ENCODE data around the gene SLC25A46.
"Not testable (repeated sequence)": the region's sequence is repeated elsewhere in the genome, so short reads cannot be mapped to it uniquely, and the experiment has no call there.

SLC25A46 gene

GRCh38 chr5:110757118-110757729 lies 18.4 kb downstream of the SLC25A46 start:
- DNase-seq, result no peak

DNA sequence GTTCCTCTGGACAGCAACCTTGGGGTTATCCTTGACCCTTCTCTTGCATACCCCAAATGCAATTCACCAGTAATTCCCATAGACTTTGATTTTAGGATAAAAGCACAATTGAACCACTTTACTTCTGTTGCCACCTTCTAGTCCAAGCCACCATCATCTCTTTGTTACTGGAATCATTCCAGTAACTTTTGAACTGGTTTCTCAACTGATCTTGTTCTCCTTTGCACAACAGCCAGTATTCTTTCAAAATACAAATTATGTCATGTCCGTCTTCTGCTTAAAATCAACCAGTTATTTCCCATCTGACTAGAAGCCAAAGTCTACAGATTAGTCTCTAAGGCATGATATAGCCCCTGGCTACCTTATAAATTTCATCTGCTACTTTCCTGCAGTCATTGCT lies 21.4 kb downstream of the SLC25A46 start:
- DNase-seq, result no peak

GRCh38 chr5:110768138-110768860 lies 29.5 kb downstream of the SLC25A46 start:
- DNase-seq, result no peak

- peak; percentile 21 for DNase-seq
Measured at GRCh38 chr5:110769000-110769681, 30.3 kb downstream of the SLC25A46 start.

GRCh38 chr5:110770286-110770685 lies 31.5 kb downstream of the SLC25A46 start:
- no peak for DNase-seq

DNA sequence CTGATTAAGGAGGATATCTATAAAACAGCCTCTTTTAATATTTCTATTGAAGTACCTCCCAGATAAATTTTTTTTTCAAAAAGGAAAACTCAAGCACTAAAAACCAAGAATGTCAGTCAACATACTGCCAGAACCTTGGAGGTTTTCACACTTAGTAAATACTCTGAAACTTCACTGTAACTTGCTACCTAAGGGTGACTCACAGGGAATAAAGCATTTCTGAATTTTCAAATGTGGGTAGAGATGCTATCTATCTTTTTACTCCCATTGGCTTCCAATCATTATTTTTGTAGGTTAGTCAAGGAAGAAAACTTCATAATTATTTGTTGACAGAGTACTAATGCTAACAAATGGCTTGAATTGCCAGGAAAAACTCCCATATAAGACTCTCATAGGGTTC lies 46.1 kb downstream of the SLC25A46 start:
- DNase-seq, result no peak

DNA sequence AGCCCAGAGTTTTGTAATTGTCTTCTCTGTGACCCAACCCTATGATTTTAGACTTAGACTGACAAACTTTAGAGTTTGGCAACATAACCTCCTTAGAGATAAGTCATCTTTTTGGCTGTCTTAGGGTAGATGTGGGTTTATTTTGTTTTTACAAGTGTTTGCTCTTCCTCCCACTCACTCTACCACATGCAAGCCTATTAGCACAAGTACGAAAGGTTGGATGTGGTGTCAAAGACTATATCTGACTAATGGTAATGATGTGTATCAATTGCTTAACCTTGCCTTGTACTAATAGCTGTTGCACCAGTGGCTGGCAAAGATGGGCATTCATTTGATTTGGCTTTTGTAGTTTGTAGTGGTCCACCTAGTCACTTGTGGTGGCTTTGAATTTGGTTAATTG lies 46.5 kb downstream of the SLC25A46 start:
- peak; percentile 1 for DNase-seq

DNA sequence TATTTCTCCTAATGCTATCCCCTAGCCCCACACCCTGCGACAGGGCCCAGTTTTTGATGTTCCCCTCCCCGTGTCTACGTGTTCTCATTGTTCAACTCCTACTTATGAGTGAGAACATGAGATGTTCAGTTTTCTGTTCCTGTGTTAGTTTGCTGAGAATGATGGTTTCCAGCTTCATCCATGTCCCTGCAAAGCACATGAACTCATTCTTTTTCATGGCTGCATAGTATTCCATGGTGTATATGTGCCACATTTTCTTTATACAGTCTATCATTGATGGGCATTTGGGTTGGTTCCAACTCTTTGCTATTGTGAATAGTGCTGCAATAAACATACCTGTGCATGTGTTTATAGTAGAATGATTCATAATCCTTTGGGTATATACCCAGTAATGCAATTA lies 49.2 kb downstream of the SLC25A46 start:
- not testable (repeated sequence) for DNase-seq

- DNase-seq, result no peak
Measured at GRCh38 chr5:110790673-110791072, 51.9 kb downstream of the SLC25A46 start.

GRCh38 chr5:110802998-110803397 lies 64.2 kb downstream of the SLC25A46 start:
- no peak for DNase-seq

- DNase-seq, result no peak
Measured at GRCh38 chr5:110803467-110804326, 64.9 kb downstream of the SLC25A46 start.

GRCh38 chr5:110807169-110807568 lies 68.4 kb downstream of the SLC25A46 start:
- no peak for DNase-seq

DNA sequence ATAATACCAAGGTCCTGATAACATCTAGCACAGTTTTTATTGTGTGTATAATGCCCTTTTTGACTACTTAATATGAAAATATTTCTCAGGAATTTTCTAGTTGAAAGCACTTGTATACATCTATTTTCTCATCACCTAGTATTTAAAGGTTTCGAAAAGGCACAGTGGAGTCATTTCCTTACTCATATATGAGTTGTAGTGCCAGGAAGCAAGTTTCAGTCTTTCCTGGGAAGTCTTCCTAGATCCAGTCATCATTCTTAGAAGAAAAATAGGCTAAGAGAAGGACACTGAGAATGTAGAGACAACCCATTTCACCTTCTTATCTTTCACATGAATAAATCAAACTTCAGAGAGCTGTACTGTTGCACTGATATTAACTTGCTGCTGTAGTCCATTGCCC lies 70.2 kb downstream of the SLC25A46 start:
- DNase-seq, result no peak
